ENCODE measurements around the gene AREL1. TPM values are rescaled to one million over a fixed set of nuclear protein-coding genes. Genes with fewer than 3 reads are reported as not detected.

Gene AREL1
- total RNA-seq, 2 experiments from 2014 or later: 29.1 to 29.5 TPM

- no peak overlapping the region for H3K4me3 Mint-ChIP-seq
- H3K9me3 Mint-ChIP-seq: no peaks in the 10 kb centered on the region
- H3K27ac Mint-ChIP-seq: no peak overlapping the region
- H3K27me3 Mint-ChIP-seq (ENCODE audit: low read depth): no peaks in the 10 kb centered on the region
- CTCF ChIA-PET: no interaction called here
- no peak for DNase-seq
- intact Hi-C loops (cut with micrococcal nuclease): no loop called here
- no peaks in the 10 kb centered on the region for H3K4me1 Mint-ChIP-seq (ENCODE audit: low read depth)
- no peaks in the 10 kb centered on the region for H3K36me3 Mint-ChIP-seq (ENCODE audit: low read depth)
These were observed 59.3 kb downstream of the AREL1 start for GRCh38 chr14:74653386-74654138.

- CTCF ChIA-PET: no interaction called here
- H3K4me3 Mint-ChIP-seq: no peak overlapping the region
- H3K27ac Mint-ChIP-seq: no peak overlapping the region
- no peaks in the 10 kb centered on the region for H3K4me1 Mint-ChIP-seq (ENCODE audit: low read depth)
- H3K9me3 Mint-ChIP-seq: no peaks in the 10 kb centered on the region
- intact Hi-C loops (cut with micrococcal nuclease): no loop called here
- no peaks in the 10 kb centered on the region for H3K27me3 Mint-ChIP-seq (ENCODE audit: low read depth)
- no peaks in the 10 kb centered on the region for H3K36me3 Mint-ChIP-seq (ENCODE audit: low read depth)
- no peak for DNase-seq
These were observed 60.3 kb downstream of the AREL1 start for GRCh38 chr14:74652541-74652940.

- Mint-ChIP-seq H3K27me3 (ENCODE audit: low read depth) (no peaks in the 10 kb centered on the region), H3K36me3 (ENCODE audit: low read depth) (no peaks in the 10 kb centered on the region), H3K9me3 (no peaks in the 10 kb centered on the region), H3K27ac (no peak overlapping the region), H3K4me3 (no peak overlapping the region), H3K4me1 (ENCODE audit: low read depth) (no peaks in the 10 kb centered on the region)
- intact Hi-C loops (cut with micrococcal nuclease): no loop called here
- DNase-seq: no peak
- CTCF ChIA-PET: no interaction called here
These were observed 61.8 kb downstream of the AREL1 start for GRCh38 chr14:74650927-74651686.

GRCh38 chr14:74649673-74650072 lies 63.2 kb downstream of the AREL1 start:
- H3K9me3 Mint-ChIP-seq: no peaks in the 10 kb centered on the region
- intact Hi-C loops (cut with micrococcal nuclease): no loop called here
- DNase-seq: no peak
- no peak overlapping the region for H3K4me3 Mint-ChIP-seq
- no peaks in the 10 kb centered on the region for H3K4me1 Mint-ChIP-seq (ENCODE audit: low read depth)
- no peak overlapping the region for H3K27ac Mint-ChIP-seq
- H3K27me3 Mint-ChIP-seq (ENCODE audit: low read depth): no peaks in the 10 kb centered on the region
- no peaks in the 10 kb centered on the region for H3K36me3 Mint-ChIP-seq (ENCODE audit: low read depth)
- CTCF ChIA-PET: interaction anchor here (0.8 kb wide), 1 partner anchor 41 kb away, joined by 3 read pairs; no protein-coding TSS in a partner anchor

GRCh38 chr14:74649167-74649566 lies 63.7 kb downstream of the AREL1 start:
- intact Hi-C loops (cut with micrococcal nuclease): no loop called here
- H3K27me3 Mint-ChIP-seq (ENCODE audit: low read depth): no peaks in the 10 kb centered on the region
- H3K4me1 Mint-ChIP-seq (ENCODE audit: low read depth): no peaks in the 10 kb centered on the region
- no peaks in the 10 kb centered on the region for H3K9me3 Mint-ChIP-seq
- no peak overlapping the region for H3K27ac Mint-ChIP-seq
- no peak overlapping the region for H3K4me3 Mint-ChIP-seq
- CTCF ChIA-PET: interaction anchor here (1.4 kb wide), 1 partner anchor 37 kb away, joined by 3 read pairs; the partner anchor contains the start of gene LTBP2
- H3K36me3 Mint-ChIP-seq (ENCODE audit: low read depth): no peaks in the 10 kb centered on the region
- no peak for DNase-seq

GRCh38 chr14:74648601-74649000 lies 64.3 kb downstream of the AREL1 start:
- CTCF ChIA-PET: interaction anchor here (1.4 kb wide), 1 partner anchor 36 kb away, joined by 3 read pairs; the partner anchor contains the start of gene LTBP2
- intact Hi-C loops (cut with micrococcal nuclease): no loop called here
- no peaks in the 10 kb centered on the region for H3K4me1 Mint-ChIP-seq (ENCODE audit: low read depth)
- no peaks in the 10 kb centered on the region for H3K36me3 Mint-ChIP-seq (ENCODE audit: low read depth)
- H3K4me3 Mint-ChIP-seq: no peak overlapping the region
- H3K27me3 Mint-ChIP-seq (ENCODE audit: low read depth): no peaks in the 10 kb centered on the region
- H3K27ac Mint-ChIP-seq: no peak overlapping the region
- no peak for DNase-seq
- no peaks in the 10 kb centered on the region for H3K9me3 Mint-ChIP-seq

- intact Hi-C loops (cut with micrococcal nuclease): no loop called here
- no peaks in the 10 kb centered on the region for H3K27me3 Mint-ChIP-seq (ENCODE audit: low read depth)
These were observed 65.0 kb downstream of the AREL1 start for GRCh38 chr14:74647678-74648461.

GRCh38 chr14:74647061-74647677 lies 65.7 kb downstream of the AREL1 start:
- Mint-ChIP-seq H3K27ac (no peak overlapping the region), H3K9me3 (no peaks in the 10 kb centered on the region), H3K36me3 (ENCODE audit: low read depth) (no peaks in the 10 kb centered on the region), H3K4me1 (ENCODE audit: low read depth) (no peaks in the 10 kb centered on the region), H3K4me3 (no peak overlapping the region), H3K27me3 (ENCODE audit: low read depth) (no peaks in the 10 kb centered on the region)
- DNase-seq: no peak
- intact Hi-C loops (cut with micrococcal nuclease): no loop called here
- CTCF ChIA-PET: no interaction called here

More at GRCh38 chr14:74647678-74648461, 65.0 kb downstream of the AREL1 start:
- CTCF ChIA-PET: interaction anchor here (1.4 kb wide), 1 partner anchor 36 kb away, joined by 3 read pairs; the partner anchor contains the start of gene LTBP2
- no peak overlapping the region for H3K4me3 Mint-ChIP-seq
- H3K27ac Mint-ChIP-seq: no peak overlapping the region
- no peaks in the 10 kb centered on the region for H3K9me3 Mint-ChIP-seq
- no peaks in the 10 kb centered on the region for H3K4me1 Mint-ChIP-seq (ENCODE audit: low read depth)
- no peak for DNase-seq
- no peaks in the 10 kb centered on the region for H3K36me3 Mint-ChIP-seq (ENCODE audit: low read depth)

GRCh38 chr14:74645756-74646470 lies 67.0 kb downstream of the AREL1 start:
- DNase-seq: no peak
- no peaks in the 10 kb centered on the region for H3K4me1 Mint-ChIP-seq (ENCODE audit: low read depth)
- H3K36me3 Mint-ChIP-seq (ENCODE audit: low read depth): no peaks in the 10 kb centered on the region
- intact Hi-C loops (cut with micrococcal nuclease): no loop called here
- H3K27ac Mint-ChIP-seq: no peak overlapping the region
- no peak overlapping the region for H3K4me3 Mint-ChIP-seq
- no peaks in the 10 kb centered on the region for H3K27me3 Mint-ChIP-seq (ENCODE audit: low read depth)
- H3K9me3 Mint-ChIP-seq: no peaks in the 10 kb centered on the region
- CTCF ChIA-PET: interaction anchor here (0.8 to 1.2 kb wide), 2 partner anchors 10 to 153 kb away, joined by 3 read pairs; partner anchors contain the start of genes ISCA2 and NPC2

GRCh38 chr14:74645244-74645643 lies 67.6 kb downstream of the AREL1 start:
- CTCF ChIA-PET: interaction anchor here (0.8 to 1.2 kb wide), 3 partner anchors 9 to 216 kb away, joined by 3 read pairs; partner anchors contain the start of genes ISCA2 and NPC2
- no peak overlapping the region for H3K4me3 Mint-ChIP-seq
- H3K27ac Mint-ChIP-seq: no peak overlapping the region
- no peaks in the 10 kb centered on the region for H3K27me3 Mint-ChIP-seq (ENCODE audit: low read depth)
- no peaks in the 10 kb centered on the region for H3K36me3 Mint-ChIP-seq (ENCODE audit: low read depth)
- no peaks in the 10 kb centered on the region for H3K4me1 Mint-ChIP-seq (ENCODE audit: low read depth)
- intact Hi-C loops (cut with micrococcal nuclease): no loop called here
- H3K9me3 Mint-ChIP-seq: no peaks in the 10 kb centered on the region
- no peak for DNase-seq

- H3K4me1 Mint-ChIP-seq (ENCODE audit: low read depth): no peaks in the 10 kb centered on the region
- H3K4me3 Mint-ChIP-seq: no peak overlapping the region
- no peak overlapping the region for H3K27ac Mint-ChIP-seq
- no peak for DNase-seq
- intact Hi-C loops (cut with micrococcal nuclease): no loop called here
- CTCF ChIA-PET: interaction anchor here (0.6 to 1.4 kb wide), 4 partner anchors 26 to 264 kb away, joined by 3 to 5 read pairs (median 3); no protein-coding TSS in a partner anchor
- H3K36me3 Mint-ChIP-seq (ENCODE audit: low read depth): no peaks in the 10 kb centered on the region
- H3K27me3 Mint-ChIP-seq (ENCODE audit: low read depth): no peaks in the 10 kb centered on the region
- no peaks in the 10 kb centered on the region for H3K9me3 Mint-ChIP-seq
These were observed 71.1 kb downstream of the AREL1 start for GRCh38 chr14:74641601-74642391.

All from activated naive CD4-positive, alpha-beta T cell treated with anti-CD3 and anti-CD28 coated beads for 36 hours (primary cell).